Thyroid gland (tissue), 4 donors: ENCODE results near the gene NIBAN1.

Source experiments
- POLR2A ChIP-seq, 2 donors: fragments of 450-650 bp; IDR thresholded peaks; one replicate each; pipeline ENCODE4 v1.6.1; 2017; ENCODE audit warnings: antibody characterized with exemption in 2 of 2, mild to moderate bottlenecking in 2 of 2, moderate library complexity in 1 of 2
- TF ChIP-seq, protein P1 (sequence below), 6 experiments: fragments of 200-600 bp in 3 of 6; fragments of 450-650 bp in 3 of 6; sonication (generic) in 3 of 6; IDR thresholded peaks; one replicate each; pipeline ENCODE4 v1.5.1; 2016 to 2019; ENCODE audit warnings: antibody characterized with exemption in 6 of 6, mild to moderate bottlenecking in 2 of 6, inconsistent platforms in 1 of 6, moderate library complexity in 1 of 6

DNA sequence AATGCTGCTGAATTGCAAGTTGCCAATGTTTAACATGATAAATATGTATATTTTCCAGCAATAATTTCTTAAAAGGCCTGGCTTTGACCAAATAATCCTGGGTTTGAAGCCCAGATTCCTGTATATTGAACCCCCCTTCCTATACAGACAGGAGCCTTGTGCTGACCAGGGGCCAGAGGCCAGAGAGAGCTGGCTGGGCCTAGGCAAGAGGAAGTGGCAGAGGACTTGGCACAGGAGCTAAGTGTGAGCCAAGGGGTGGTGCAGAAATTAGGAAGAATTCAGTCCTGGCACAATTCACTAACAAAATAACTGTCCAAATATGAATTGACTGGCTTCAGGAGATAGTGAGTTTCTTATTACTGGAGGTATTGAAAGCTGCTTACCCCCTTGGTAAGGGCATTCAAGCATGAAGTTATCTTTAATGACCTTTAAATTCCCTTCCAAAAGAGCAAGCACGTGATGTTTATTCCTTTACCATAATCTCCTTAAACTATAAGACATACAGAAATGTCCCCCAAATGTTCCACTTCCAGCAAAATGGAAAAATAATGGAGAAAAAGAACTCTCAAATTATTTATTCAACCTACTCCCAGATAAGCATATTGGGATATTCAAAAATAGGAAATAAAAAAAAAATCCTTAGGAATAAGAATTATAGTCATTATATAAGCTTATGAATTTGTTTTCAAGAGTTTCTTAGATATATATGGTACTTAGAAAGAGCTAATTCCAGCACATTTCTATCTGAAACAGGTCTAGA, 26.6 kb downstream of the NIBAN1 start:
- TF ChIP-seq, protein P1, sequence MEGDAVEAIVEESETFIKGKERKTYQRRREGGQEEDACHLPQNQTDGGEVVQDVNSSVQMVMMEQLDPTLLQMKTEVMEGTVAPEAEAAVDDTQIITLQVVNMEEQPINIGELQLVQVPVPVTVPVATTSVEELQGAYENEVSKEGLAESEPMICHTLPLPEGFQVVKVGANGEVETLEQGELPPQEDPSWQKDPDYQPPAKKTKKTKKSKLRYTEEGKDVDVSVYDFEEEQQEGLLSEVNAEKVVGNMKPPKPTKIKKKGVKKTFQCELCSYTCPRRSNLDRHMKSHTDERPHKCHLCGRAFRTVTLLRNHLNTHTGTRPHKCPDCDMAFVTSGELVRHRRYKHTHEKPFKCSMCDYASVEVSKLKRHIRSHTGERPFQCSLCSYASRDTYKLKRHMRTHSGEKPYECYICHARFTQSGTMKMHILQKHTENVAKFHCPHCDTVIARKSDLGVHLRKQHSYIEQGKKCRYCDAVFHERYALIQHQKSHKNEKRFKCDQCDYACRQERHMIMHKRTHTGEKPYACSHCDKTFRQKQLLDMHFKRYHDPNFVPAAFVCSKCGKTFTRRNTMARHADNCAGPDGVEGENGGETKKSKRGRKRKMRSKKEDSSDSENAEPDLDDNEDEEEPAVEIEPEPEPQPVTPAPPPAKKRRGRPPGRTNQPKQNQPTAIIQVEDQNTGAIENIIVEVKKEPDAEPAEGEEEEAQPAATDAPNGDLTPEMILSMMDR (IDR thresholded peaks at IDR 0.05), result no peak
- no peak for TF ChIP-seq POLR2A (IDR thresholded peaks at IDR 0.05)
